Measurements from ENCODE around the gene ABL1.

Gene ABL1

DNA sequence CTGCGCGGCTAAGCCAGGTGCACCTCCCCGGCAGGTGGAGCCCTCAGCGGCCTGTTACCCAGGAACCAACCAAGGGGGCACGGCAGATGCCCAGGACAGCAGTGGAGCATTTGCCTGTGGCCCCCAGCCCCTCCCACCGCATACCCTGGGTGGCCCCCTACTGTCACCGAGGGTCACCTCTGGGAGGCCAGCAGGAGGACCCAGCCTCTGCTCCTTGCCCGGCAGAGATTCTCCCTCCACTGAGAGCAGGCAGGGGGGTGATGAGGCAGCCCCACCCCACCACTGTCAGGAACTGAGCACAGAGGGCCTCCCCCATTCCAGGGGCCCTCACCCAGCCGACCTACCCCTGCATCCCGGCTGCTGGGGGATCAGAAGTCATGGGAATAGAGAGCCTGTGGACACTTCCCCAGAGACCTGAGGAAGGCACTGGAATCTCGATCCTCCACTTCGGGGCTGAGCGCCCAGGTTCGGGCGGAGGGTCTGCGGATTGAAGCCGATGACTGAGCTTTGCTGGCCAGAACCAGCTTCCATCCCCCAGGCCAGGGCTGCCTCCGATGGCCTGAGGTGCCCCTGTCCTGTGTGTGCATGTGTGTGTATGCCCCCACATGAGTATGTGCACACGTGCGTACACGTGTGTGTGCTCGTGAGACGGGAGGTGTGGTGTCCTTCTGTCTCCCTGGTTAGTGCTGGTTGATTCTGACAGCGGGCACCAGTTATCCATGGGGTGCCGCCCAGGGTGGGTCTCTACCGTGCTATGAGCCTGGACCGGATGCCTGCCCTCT, 61.4 kb downstream of the ABL1 start, which contains the start of gene QRFP:
QRFP (minus strand) TSS at position 580 of the 782 bp plus-strand sequence. CDS start 2,974 bp downstream, outside the sequence.
- Histone ChIP-seq H3K27me3 (ENCODE audit: control insufficient read depth in 2 of 2, insufficient read depth in 2 of 2, low read length in 2 of 2) (peaks cover 3 to 10% of the 10 kb centered on the region in 2 donors), H3K36me3 (ENCODE audit: control insufficient read depth in 2 of 2, insufficient read depth in 2 of 2, low read length in 2 of 2) (peaks cover 3 to 4% of the 10 kb centered on the region in 2 donors), H3K4me1 (ENCODE audit: control insufficient read depth in 2 of 2, insufficient read depth in 2 of 2, low read length in 2 of 2) (peaks cover 2 to 24% of the 10 kb centered on the region in 2 donors), H3K4me3 (ENCODE audit: low read length in 2 of 2) (no peak within 1 kb of the TSS), H3K9ac (ENCODE audit: low read depth in 1 of 2, low read length in 2 of 2) (peak within 1 kb of the TSS in 1 of 2 donors; percentile 12), H3K9me3 (ENCODE audit: control insufficient read depth in 2 of 2, low read length in 2 of 2) (no peaks in the 10 kb centered on the region), H3K27ac (ENCODE audit: low read depth in 2 of 2, low read length in 2 of 2) (no peak within 1 kb of the TSS)

- H3K4me3 ChIP-seq (ENCODE audit: low read length in 2 of 2), result no peak overlapping the region
- peaks cover 2 to 24% of the 10 kb centered on the region in 2 donors for H3K4me1 ChIP-seq (ENCODE audit: control insufficient read depth in 2 of 2, insufficient read depth in 2 of 2, low read length in 2 of 2)
- H3K27me3 ChIP-seq (ENCODE audit: control insufficient read depth in 2 of 2, insufficient read depth in 2 of 2, low read length in 2 of 2), result peaks cover 3 to 11% of the 10 kb centered on the region in 2 donors
Observed at GRCh38 chr9:130897105-130897751, 62.2 kb downstream of the ABL1 start.

GRCh38 chr9:130897848-130898551, 62.9 kb downstream of the ABL1 start:
- Histone ChIP-seq H3K36me3 (ENCODE audit: control insufficient read depth in 2 of 2, insufficient read depth in 2 of 2, low read length in 2 of 2) (peaks cover 0 to 3% of the 10 kb centered on the region in 2 donors), H3K27ac (ENCODE audit: low read depth in 2 of 2, low read length in 2 of 2) (peak overlapping the region; percentile 10 to 45), H3K27me3 (ENCODE audit: control insufficient read depth in 2 of 2, insufficient read depth in 2 of 2, low read length in 2 of 2) (peaks cover 3 to 11% of the 10 kb centered on the region in 2 donors), H3K9ac (ENCODE audit: low read depth in 1 of 2, low read length in 2 of 2) (peak overlapping the region in 1 of 2 donors; percentile 12), H3K4me1 (ENCODE audit: control insufficient read depth in 2 of 2, insufficient read depth in 2 of 2, low read length in 2 of 2) (peaks cover 2 to 24% of the 10 kb centered on the region in 2 donors), H3K4me3 (ENCODE audit: low read length in 2 of 2) (no peak overlapping the region), H3K9me3 (ENCODE audit: control insufficient read depth in 2 of 2, low read length in 2 of 2) (no peaks in the 10 kb centered on the region)

More at GRCh38 chr9:130897105-130897751, 62.2 kb downstream of the ABL1 start:
- H3K9me3 ChIP-seq (ENCODE audit: control insufficient read depth in 2 of 2, low read length in 2 of 2), result no peaks in the 10 kb centered on the region
- H3K27ac ChIP-seq (ENCODE audit: low read depth in 2 of 2, low read length in 2 of 2), result no peak overlapping the region
- H3K36me3 ChIP-seq (ENCODE audit: control insufficient read depth in 2 of 2, insufficient read depth in 2 of 2, low read length in 2 of 2), result peaks cover 0 to 3% of the 10 kb centered on the region in 2 donors
- H3K9ac ChIP-seq (ENCODE audit: low read depth in 1 of 2, low read length in 2 of 2), result peak overlapping the region in 1 of 2 donors; percentile 12

DNA sequence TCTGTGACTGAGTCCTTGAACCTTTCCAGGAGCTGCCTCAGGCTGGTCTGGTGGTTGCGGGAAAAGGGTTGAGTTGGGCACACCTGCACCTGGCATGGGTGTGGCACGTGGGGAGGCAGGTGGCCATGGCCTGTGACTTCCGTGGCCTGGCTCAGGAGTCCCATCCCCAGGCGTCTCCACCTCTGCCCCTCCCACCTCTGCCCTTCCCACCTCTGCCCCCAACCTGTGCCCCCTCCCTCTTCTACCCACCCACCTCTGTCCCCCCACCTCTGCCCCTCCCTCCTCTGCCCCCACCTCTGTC, 63.4 kb downstream of the ABL1 start:
- no peak overlapping the region for H3K4me3 ChIP-seq (ENCODE audit: low read length in 2 of 2)
- peak overlapping the region; percentile 10 to 45 for H3K27ac ChIP-seq (ENCODE audit: low read depth in 2 of 2, low read length in 2 of 2)
- no peak overlapping the region for H3K9ac ChIP-seq (ENCODE audit: low read depth in 1 of 2, low read length in 2 of 2)
- no peaks in the 10 kb centered on the region for H3K9me3 ChIP-seq (ENCODE audit: control insufficient read depth in 2 of 2, low read length in 2 of 2)
- peaks cover 2 to 21% of the 10 kb centered on the region in 2 donors for H3K4me1 ChIP-seq (ENCODE audit: control insufficient read depth in 2 of 2, insufficient read depth in 2 of 2, low read length in 2 of 2)
- peaks cover 0 to under 1% of the 10 kb centered on the region in 2 donors for H3K36me3 ChIP-seq (ENCODE audit: control insufficient read depth in 2 of 2, insufficient read depth in 2 of 2, low read length in 2 of 2)
- H3K27me3 ChIP-seq (ENCODE audit: control insufficient read depth in 2 of 2, insufficient read depth in 2 of 2, low read length in 2 of 2), result peaks cover 3 to 11% of the 10 kb centered on the region in 2 donors

DNA sequence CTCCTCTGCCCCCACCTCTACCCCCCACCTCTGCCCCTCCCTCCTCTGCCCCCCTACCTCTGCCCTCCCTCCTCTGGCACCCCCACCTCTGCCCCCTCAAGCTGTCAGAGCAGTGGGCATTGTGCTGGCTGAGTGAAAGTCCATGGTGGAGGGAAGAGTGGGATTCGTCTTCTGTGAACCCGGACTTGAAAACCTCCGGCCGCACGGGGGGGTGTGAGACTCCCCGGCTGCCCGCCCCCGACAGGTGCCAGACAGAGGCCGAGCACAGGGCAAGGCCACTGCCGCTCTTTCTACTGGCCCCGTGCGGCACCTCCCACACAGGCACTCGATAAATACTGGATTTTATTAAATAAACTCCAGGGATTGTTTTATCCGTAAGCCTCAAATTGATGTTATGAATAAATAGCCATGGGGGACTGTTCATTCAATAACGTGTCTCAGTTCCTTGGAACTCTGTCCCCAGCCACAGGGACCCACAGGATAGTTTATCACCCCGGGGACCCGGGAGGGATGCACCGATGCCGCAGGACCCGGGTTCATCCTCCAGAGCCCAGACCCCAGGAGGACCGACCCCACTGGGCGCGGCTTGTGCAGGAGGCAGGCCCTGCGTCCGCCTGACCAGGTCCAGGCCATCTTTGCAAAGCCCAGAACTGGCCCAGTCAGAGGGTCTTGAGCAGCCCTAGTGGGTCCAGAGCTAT, 64.1 kb downstream of the ABL1 start:
- Histone ChIP-seq H3K9ac (ENCODE audit: low read depth in 1 of 2, low read length in 2 of 2) (no peak overlapping the region), H3K36me3 (ENCODE audit: control insufficient read depth in 2 of 2, insufficient read depth in 2 of 2, low read length in 2 of 2) (no peaks in the 10 kb centered on the region), H3K27me3 (ENCODE audit: control insufficient read depth in 2 of 2, insufficient read depth in 2 of 2, low read length in 2 of 2) (peaks cover 3 to 11% of the 10 kb centered on the region in 2 donors), H3K27ac (ENCODE audit: low read depth in 2 of 2, low read length in 2 of 2) (no peak overlapping the region), H3K9me3 (ENCODE audit: control insufficient read depth in 2 of 2, low read length in 2 of 2) (no peaks in the 10 kb centered on the region), H3K4me3 (ENCODE audit: low read length in 2 of 2) (no peak overlapping the region), H3K4me1 (ENCODE audit: control insufficient read depth in 2 of 2, insufficient read depth in 2 of 2, low read length in 2 of 2) (peaks cover 2 to 14% of the 10 kb centered on the region in 2 donors)

- Histone ChIP-seq H3K9ac (ENCODE audit: low read depth in 1 of 2, low read length in 2 of 2) (no peak overlapping the region), H3K36me3 (ENCODE audit: control insufficient read depth in 2 of 2, insufficient read depth in 2 of 2, low read length in 2 of 2) (no peaks in the 10 kb centered on the region), H3K4me1 (ENCODE audit: control insufficient read depth in 2 of 2, insufficient read depth in 2 of 2, low read length in 2 of 2) (peaks cover 0 to 5% of the 10 kb centered on the region in 2 donors), H3K27ac (ENCODE audit: low read depth in 2 of 2, low read length in 2 of 2) (no peak overlapping the region), H3K4me3 (ENCODE audit: low read length in 2 of 2) (no peak overlapping the region), H3K27me3 (ENCODE audit: control insufficient read depth in 2 of 2, insufficient read depth in 2 of 2, low read length in 2 of 2) (peaks cover 3 to 11% of the 10 kb centered on the region in 2 donors), H3K9me3 (ENCODE audit: control insufficient read depth in 2 of 2, low read length in 2 of 2) (no peaks in the 10 kb centered on the region)
Observed at GRCh38 chr9:130900701-130901497, 65.8 kb downstream of the ABL1 start.

GRCh38 chr9:130901498-130902203, 66.6 kb downstream of the ABL1 start:
- Histone ChIP-seq H3K4me3 (ENCODE audit: low read length in 2 of 2) (no peak overlapping the region), H3K9ac (ENCODE audit: low read depth in 1 of 2, low read length in 2 of 2) (no peak overlapping the region), H3K4me1 (ENCODE audit: control insufficient read depth in 2 of 2, insufficient read depth in 2 of 2, low read length in 2 of 2) (peaks cover 0 to 5% of the 10 kb centered on the region in 2 donors), H3K36me3 (ENCODE audit: control insufficient read depth in 2 of 2, insufficient read depth in 2 of 2, low read length in 2 of 2) (no peaks in the 10 kb centered on the region), H3K27ac (ENCODE audit: low read depth in 2 of 2, low read length in 2 of 2) (no peak overlapping the region), H3K9me3 (ENCODE audit: control insufficient read depth in 2 of 2, low read length in 2 of 2) (no peaks in the 10 kb centered on the region), H3K27me3 (ENCODE audit: control insufficient read depth in 2 of 2, insufficient read depth in 2 of 2, low read length in 2 of 2) (peaks cover 3 to 11% of the 10 kb centered on the region in 2 donors)

- no peaks in the 10 kb centered on the region for H3K36me3 ChIP-seq (ENCODE audit: control insufficient read depth in 2 of 2, insufficient read depth in 2 of 2, low read length in 2 of 2)
- H3K4me3 ChIP-seq (ENCODE audit: low read length in 2 of 2), result no peak overlapping the region
- H3K27ac ChIP-seq (ENCODE audit: low read depth in 2 of 2, low read length in 2 of 2), result no peak overlapping the region
- H3K4me1 ChIP-seq (ENCODE audit: control insufficient read depth in 2 of 2, insufficient read depth in 2 of 2, low read length in 2 of 2), result peaks cover 0 to 5% of the 10 kb centered on the region in 2 donors
- H3K27me3 ChIP-seq (ENCODE audit: control insufficient read depth in 2 of 2, insufficient read depth in 2 of 2, low read length in 2 of 2), result peaks cover 3 to 8% of the 10 kb centered on the region in 2 donors
- H3K9me3 ChIP-seq (ENCODE audit: control insufficient read depth in 2 of 2, low read length in 2 of 2), result no peaks in the 10 kb centered on the region
- no peak overlapping the region for H3K9ac ChIP-seq (ENCODE audit: low read depth in 1 of 2, low read length in 2 of 2)
Observed at GRCh38 chr9:130902204-130903185, 67.4 kb downstream of the ABL1 start.

Measured in mucosa of rectum (tissue), 2 donors.